Measurements from ENCODE around the gene BATF2.
"Not testable (repeated sequence)": the region's sequence is repeated elsewhere in the genome, so short reads cannot be mapped to it uniquely, and the experiment has no call there.

The BATF2 gene

GRCh38 chr11:65013130-65013887 lies 16.5 kb upstream of the BATF2 start:
- H3K27me3 Mint-ChIP-seq (ENCODE audit: low read depth, poor library complexity): peaks cover 6% of the 10 kb centered on the region
- H3K27ac Mint-ChIP-seq: peak overlapping the region; percentile 99
- peak; percentile 61 for TF ChIP-seq CTCF (IDR thresholded peaks at IDR 0.05)
- H3K4me3 Mint-ChIP-seq: peak overlapping the region; percentile 85
- H3K36me3 Mint-ChIP-seq (ENCODE audit: low read depth): peaks cover 28% of the 10 kb centered on the region
- H3K4me1 Mint-ChIP-seq: peaks cover 19% of the 10 kb centered on the region
- DNase-seq: peak; percentile 84
- no peaks in the 10 kb centered on the region for H3K9me3 Mint-ChIP-seq

- H3K9me3 Mint-ChIP-seq: no peaks in the 10 kb centered on the region
- H3K27ac Mint-ChIP-seq: no peak overlapping the region
- no peak for TF ChIP-seq CTCF (IDR thresholded peaks at IDR 0.05)
- H3K27me3 Mint-ChIP-seq (ENCODE audit: low read depth, poor library complexity): peaks cover 10% of the 10 kb centered on the region
- no peak for DNase-seq
- H3K4me3 Mint-ChIP-seq: no peak overlapping the region
- H3K36me3 Mint-ChIP-seq (ENCODE audit: low read depth): no peaks in the 10 kb centered on the region
- peaks cover 7% of the 10 kb centered on the region for H3K4me1 Mint-ChIP-seq
Observed at GRCh38 chr11:65008873-65009272, 12.1 kb upstream of the BATF2 start.

GRCh38 chr11:65008016-65008415 lies 11.2 kb upstream of the BATF2 start:
- no peak overlapping the region for H3K4me3 Mint-ChIP-seq
- DNase-seq: no peak
- H3K27ac Mint-ChIP-seq: no peak overlapping the region
- H3K9me3 Mint-ChIP-seq: no peaks in the 10 kb centered on the region
- H3K27me3 Mint-ChIP-seq (ENCODE audit: low read depth, poor library complexity): peaks cover 12% of the 10 kb centered on the region
- no peak for TF ChIP-seq CTCF (IDR thresholded peaks at IDR 0.05)
- H3K36me3 Mint-ChIP-seq (ENCODE audit: low read depth): no peaks in the 10 kb centered on the region
- peaks cover 3% of the 10 kb centered on the region for H3K4me1 Mint-ChIP-seq

- not testable (repeated sequence) for H3K9me3 Mint-ChIP-seq; H3K27ac Mint-ChIP-seq; DNase-seq; H3K4me1 Mint-ChIP-seq; H3K4me3 Mint-ChIP-seq; H3K36me3 Mint-ChIP-seq (ENCODE audit: low read depth)
- peaks cover 15% of the 10 kb centered on the region for H3K27me3 Mint-ChIP-seq (ENCODE audit: low read depth, poor library complexity)
Observed at GRCh38 chr11:65003968-65004367, 7.2 kb upstream of the BATF2 start.

- Mint-ChIP-seq H3K27me3 (ENCODE audit: low read depth, poor library complexity) (peaks cover 15% of the 10 kb centered on the region), H3K27ac (no peak overlapping the region), H3K9me3 (no peaks in the 10 kb centered on the region), H3K4me3 (no peak overlapping the region), H3K36me3 (ENCODE audit: low read depth) (no peaks in the 10 kb centered on the region), H3K4me1 (peaks cover 7% of the 10 kb centered on the region)
- no peak for TF ChIP-seq CTCF (IDR thresholded peaks at IDR 0.05)
- DNase-seq: peak; percentile 38
Observed at GRCh38 chr11:65003282-65003681, 6.5 kb upstream of the BATF2 start.

GRCh38 chr11:65002706-65003105 lies 5.9 kb upstream of the BATF2 start:
- DNase-seq: no peak
- peaks cover 15% of the 10 kb centered on the region for H3K27me3 Mint-ChIP-seq (ENCODE audit: low read depth, poor library complexity)
- TF ChIP-seq CTCF (IDR thresholded peaks at IDR 0.05): no peak
- peaks cover 9% of the 10 kb centered on the region for H3K4me1 Mint-ChIP-seq
- H3K4me3 Mint-ChIP-seq: no peak overlapping the region
- no peaks in the 10 kb centered on the region for H3K36me3 Mint-ChIP-seq (ENCODE audit: low read depth)
- no peaks in the 10 kb centered on the region for H3K9me3 Mint-ChIP-seq
- no peak overlapping the region for H3K27ac Mint-ChIP-seq

Data from nephron progenitor cell (in vitro differentiated cells).